Motor neuron (in vitro differentiated cells): ENCODE results near the gene FGFR4. TPM values are rescaled to one million over a fixed set of nuclear protein-coding genes. Genes with fewer than 3 reads are reported as not detected.
A peak's percentile ranks its signal among the peaks of the same experiment; 100 is the strongest.

Experiments
- ATAC-seq, 8 experiments: fragments of 200-7000 bp; cut with Tn5 transposase; replicated peaks in 6 of 8; 2 replicates each; pipeline ENCODE4 v1.8.0; 2021; ENCODE audit warnings: mild to moderate bottlenecking in 8 of 8, moderate library complexity in 8 of 8
- H3K27ac ChIP-seq, 2 donors: fragments of 250-450 bp; sonication (Bioruptor Pico); 2 replicates each; pipeline ENCODE4 v1.9.0; 2021; ENCODE audit warnings: antibody characterized with exemption in 2 of 2, mild to moderate bottlenecking in 2 of 2, moderate library complexity in 1 of 2
- H3K4me1 ChIP-seq, 2 donors: fragments of 250-450 bp; sonication (Bioruptor Pico); replicated peaks in 1 of 2; 2 replicates each; pipeline ENCODE4 v1.6.1; 2021; ENCODE audit warnings: antibody characterized with exemption in 2 of 2, mild to moderate bottlenecking in 2 of 2, moderate library complexity in 1 of 2
- H3K4me3 ChIP-seq, 5 donors: fragments of 250-450 bp; sonication (Bioruptor Pico); 2 replicates each; pipeline ENCODE4 v1.9.0; 2021; ENCODE audit warnings: antibody characterized with exemption in 5 of 5, mild to moderate bottlenecking in 5 of 5, moderate library complexity in 4 of 5
- WGBS, 10 experiments: fragments of 450-650 bp; shearing (Covaris generic); methylation state at CpG; one replicate each; pipeline ENCODE4 v1.0.0; 2022; 5-methylcytosine and 5-hydroxymethylcytosine counted together
- in situ Hi-C, 9 experiments: fragments of 400-800 bp; cut with MboI; loops; one replicate each; pipeline ENCODE4 v1.15.0; 2021; ENCODE audit warnings: low sequenced_read_pairs in 9 of 9, low pct_unique_long_range_greater_than_20kb in 2 of 9; ENCODE audit not compliant: unreplicated experiment in 9 of 9
- total RNA-seq, 8 experiments: library from RNA; unstranded; fragments of 300-600 nt; gene quantifications; 2 replicates each; pipeline versions ENCODE4 v1.2.3 to v1.2.4, GENCODE V29; 2022

FGFR4 gene
- total RNA-seq, 8 experiments from 2014 or later = 0.98 to 11.2 (median 2.2) TPM

DNA sequence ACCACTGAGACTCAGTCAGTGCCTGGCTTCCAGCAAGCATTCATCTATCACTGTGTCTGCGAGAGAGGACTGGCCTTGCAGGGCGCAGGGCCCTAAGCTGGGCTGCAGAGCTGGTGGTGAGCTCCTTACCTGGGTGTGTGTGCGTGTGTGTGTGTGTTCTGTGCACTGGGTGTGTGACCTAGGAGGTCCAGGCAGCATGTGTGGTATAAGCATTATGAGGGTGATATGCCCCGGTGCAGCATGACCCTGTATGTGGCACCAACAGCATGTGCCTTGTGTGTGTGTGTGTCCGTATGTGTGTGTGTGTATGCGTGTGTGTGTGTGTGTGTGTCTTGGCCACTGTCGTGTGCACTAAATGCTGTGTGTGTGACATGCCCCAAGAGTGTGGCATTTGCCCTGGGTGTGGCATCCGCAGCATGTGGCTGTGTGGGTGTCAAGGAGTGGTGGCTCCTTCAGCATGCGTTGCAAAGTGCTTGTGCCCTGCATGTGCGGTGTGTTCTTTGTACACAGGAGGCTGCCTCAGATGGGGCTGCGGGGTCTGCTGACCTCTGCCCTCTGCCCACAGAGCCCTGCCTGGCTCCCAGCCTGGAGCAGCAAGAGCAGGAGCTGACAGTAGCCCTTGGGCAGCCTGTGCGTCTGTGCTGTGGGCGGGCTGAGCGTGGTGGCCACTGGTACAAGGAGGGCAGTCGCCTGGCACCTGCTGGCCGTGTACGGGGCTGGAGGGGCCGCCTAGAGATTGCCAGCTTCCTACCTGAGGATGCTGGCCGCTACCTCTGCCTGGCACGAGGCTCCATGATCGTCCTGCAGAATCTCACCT lies 3.3 kb downstream of the FGFR4 start:
- H3K27ac ChIP-seq = no peak overlapping the region
- ATAC-seq = no peak
- H3K4me3 ChIP-seq = no peak overlapping the region
- H3K4me1 ChIP-seq = peaks cover 7 to 24% of the 10 kb centered on the region in 2 donors
- in situ Hi-C loops = no loop called here
- 0 to 100% (median 80%) methylated on average over 1 to 8 of the region's 21 CpGs; no CpG with 5 or more reads in 4 of the 10 experiments for WGBS, 10 experiments

DNA sequence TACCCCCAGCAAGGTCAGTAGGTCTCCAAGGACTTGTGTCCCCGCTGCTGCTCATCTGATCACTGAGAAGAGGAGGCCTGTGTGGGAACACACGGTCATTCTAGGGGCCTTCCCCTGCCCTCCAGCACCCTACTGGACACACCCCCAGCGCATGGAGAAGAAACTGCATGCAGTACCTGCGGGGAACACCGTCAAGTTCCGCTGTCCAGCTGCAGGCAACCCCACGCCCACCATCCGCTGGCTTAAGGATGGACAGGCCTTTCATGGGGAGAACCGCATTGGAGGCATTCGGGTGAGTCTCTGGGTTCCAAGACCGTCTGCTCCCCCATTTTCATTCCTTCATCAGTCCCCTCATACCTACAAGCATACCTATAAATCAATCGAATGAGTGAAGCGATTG lies 4.1 kb downstream of the FGFR4 start:
- 64 to 100% (median 100%) methylated on average over 1 to 5 of the region's 13 CpGs; no CpG with 5 or more reads in 4 of the 10 experiments for WGBS, 10 experiments
- in situ Hi-C loops = no loop called here
- Histone ChIP-seq H3K4me3 (no peak overlapping the region), H3K27ac (no peak overlapping the region), H3K4me1 (peaks cover 7 to 19% of the 10 kb centered on the region in 2 donors)
- ATAC-seq = no peak

DNA sequence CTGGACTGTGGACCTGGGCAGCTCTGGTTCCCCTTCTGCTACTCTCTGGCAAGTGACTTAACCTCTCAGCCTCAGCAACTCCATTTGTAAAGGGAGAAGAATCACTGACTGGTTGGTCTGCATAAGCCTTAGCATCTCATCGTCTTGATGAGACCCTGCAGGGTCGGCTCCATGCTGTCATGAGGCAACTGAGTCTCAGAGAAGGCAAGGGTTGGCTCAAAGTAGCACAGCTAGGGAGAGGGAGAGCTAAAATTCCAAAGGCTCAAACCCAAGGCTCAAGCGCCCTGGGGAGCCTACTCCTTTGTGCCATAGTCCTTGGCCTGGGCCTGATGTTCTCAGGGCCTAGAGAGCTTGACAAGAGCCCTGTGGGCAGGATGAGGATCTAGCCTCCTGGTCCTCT lies 4.5 kb downstream of the FGFR4 start:
- no peak overlapping the region for H3K27ac ChIP-seq

DNA sequence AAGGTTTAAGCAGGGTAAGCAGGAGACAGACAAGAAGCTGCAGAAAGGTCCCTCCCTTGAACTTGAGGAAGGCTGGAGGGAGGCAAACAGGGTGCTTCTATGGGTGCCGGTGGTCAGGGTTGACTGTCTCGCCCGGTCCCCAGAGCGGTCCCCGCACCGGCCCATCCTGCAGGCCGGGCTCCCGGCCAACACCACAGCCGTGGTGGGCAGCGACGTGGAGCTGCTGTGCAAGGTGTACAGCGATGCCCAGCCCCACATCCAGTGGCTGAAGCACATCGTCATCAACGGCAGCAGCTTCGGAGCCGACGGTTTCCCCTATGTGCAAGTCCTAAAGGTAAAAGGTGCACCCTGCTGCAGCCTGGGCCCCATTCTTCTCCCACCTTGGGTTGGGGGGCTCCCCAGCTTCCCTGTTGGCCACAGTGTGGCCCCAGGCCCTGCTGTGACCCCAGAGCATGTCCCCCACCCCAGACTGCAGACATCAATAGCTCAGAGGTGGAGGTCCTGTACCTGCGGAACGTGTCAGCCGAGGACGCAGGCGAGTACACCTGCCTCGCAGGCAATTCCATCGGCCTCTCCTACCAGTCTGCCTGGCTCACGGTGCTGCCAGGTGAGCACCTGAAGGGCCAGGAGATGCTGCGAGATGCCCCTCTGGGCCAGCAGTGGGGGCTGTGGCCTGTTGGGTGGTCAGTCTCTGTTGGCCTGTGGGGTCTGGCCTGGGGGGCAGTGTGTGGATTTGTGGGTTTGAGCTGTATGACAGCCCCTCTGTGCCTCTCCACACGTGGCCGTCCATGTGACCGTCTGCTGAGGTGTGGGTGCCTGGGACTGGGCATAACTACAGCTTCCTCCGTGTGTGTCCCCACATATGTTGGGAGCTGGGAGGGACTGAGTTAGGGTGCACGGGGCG lies 5.7 kb downstream of the FGFR4 start:
- in situ Hi-C loops = no loop called here

More for the DNA sequence above, 4.5 kb downstream of the FGFR4 start:
- 100% methylated on average over 1 to 2 of the region's 3 CpGs; no CpG with 5 or more reads in 7 of the 10 experiments for WGBS, 10 experiments
- H3K4me3 ChIP-seq = no peak overlapping the region
- peaks cover 7 to 15% of the 10 kb centered on the region in 2 donors for H3K4me1 ChIP-seq
- in situ Hi-C loops = no loop called here
- no peak for ATAC-seq

DNA sequence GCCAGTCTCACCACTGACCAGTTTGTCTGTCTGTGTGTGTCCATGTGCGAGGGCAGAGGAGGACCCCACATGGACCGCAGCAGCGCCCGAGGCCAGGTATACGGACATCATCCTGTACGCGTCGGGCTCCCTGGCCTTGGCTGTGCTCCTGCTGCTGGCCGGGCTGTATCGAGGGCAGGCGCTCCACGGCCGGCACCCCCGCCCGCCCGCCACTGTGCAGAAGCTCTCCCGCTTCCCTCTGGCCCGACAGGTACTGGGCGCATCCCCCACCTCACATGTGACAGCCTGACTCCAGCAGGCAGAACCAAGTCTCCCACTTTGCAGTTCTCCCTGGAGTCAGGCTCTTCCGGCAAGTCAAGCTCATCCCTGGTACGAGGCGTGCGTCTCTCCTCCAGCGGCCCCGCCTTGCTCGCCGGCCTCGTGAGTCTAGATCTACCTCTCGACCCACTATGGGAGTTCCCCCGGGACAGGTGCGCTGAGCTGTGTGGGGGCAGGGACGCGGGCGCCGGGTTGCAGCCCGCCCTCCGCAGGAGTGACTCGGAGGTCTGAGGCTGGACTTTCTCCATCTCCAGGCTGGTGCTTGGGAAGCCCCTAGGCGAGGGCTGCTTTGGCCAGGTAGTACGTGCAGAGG lies 6.5 kb downstream of the FGFR4 start:
- H3K4me1 ChIP-seq = peaks cover 6 to 14% of the 10 kb centered on the region in 2 donors
- no peak for ATAC-seq
- 91 to 97% (median 96%) methylated on average over 5 to 13 of the region's 40 CpGs; no CpG with 5 or more reads in 7 of the 10 experiments for WGBS, 10 experiments
- no peak overlapping the region for H3K27ac ChIP-seq
- in situ Hi-C loops = no loop called here
- no peak overlapping the region for H3K4me3 ChIP-seq

More for the DNA sequence above, 5.7 kb downstream of the FGFR4 start:
- Histone ChIP-seq H3K4me3 (no peak overlapping the region), H3K27ac (no peak overlapping the region), H3K4me1 (peaks cover 7 to 10% of the 10 kb centered on the region in 2 donors)
- ATAC-seq = no peak
- WGBS, 10 experiments = 0 to 100% (median 82%) methylated on average over 1 to 10 of the region's 32 CpGs; no CpG with 5 or more reads in 4 of the 10 experiments

DNA sequence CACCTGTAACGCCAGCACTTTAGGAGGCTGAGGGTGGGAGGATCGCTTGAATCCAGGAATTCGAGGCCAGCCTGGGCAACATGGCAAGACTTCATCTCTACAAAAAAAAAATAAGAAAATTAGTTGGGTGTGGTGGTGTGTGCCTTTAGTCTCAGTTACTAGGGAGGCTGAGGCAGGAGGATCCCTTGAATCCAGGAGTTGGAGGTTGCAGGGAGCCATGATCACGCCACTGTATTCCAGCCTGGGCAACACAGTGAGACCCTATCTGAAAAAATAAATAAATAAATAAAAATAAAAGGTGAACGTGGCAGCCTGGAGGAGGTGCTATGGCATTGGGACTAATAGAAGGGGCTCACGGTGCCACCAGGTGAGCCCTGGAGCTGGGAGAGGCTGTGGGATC lies 7.1 kb downstream of the FGFR4 start:
- Histone ChIP-seq H3K4me1 (peaks cover 12 to 20% of the 10 kb centered on the region in 2 donors), H3K4me3 (no peak overlapping the region), H3K27ac (no peak overlapping the region)
- 74 to 100% (median 94%) methylated on average over 1 to 6 of the region's 6 CpGs; no CpG with 5 or more reads in 1 of the 10 experiments for WGBS, 10 experiments
- ATAC-seq = no peak
- in situ Hi-C loops = no loop called here

DNA sequence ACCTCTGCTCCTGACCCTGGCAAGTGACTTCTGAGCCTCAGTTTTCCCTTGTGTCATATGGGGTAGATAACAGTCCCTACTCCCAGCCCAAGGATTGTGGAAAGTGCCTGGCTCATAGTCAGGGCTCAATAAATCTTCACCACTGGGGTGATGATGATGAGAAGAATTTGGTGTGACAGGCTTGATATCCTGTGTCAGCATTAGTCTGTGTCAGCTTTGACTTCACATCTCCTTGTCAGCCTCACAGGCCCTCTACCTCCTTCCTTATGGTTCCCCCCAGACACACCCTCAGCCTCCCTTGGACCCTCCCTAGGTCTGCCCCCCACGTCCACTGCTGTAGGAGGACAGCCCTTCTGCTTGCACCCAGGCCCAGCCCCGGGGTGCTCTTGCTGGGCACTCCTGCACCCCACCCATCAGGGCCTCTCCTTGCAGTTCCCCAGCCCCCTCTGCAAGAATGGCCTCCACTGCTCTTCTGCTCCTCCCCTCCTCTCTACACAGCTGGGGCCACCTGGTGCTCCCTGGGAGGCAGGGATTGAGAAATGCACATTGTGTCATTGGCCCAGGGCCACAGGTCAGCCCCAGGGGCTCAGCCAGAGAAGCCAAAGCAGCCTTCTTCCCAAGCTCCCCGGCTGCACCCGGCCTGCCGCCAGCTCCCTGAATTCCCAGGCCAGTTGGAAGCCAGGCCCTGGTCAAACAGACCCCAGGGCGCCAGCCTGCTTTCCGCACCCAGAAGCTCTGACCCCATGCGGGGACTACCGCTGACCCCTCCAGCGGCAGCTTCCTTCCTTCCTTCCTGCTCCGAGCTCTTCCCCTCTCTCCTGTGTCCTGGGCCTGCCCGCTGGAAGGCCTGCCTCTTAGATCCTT lies 7.7 kb downstream of the FGFR4 start:
- peak in 5 of 8 experiments; percentile 8 to 49 (median 27) for ATAC-seq
- 55 to 100% (median 93%) methylated on average over 1 to 7 of the region's 12 CpGs; no CpG with 5 or more reads in 4 of the 10 experiments for WGBS, 10 experiments

DNA sequence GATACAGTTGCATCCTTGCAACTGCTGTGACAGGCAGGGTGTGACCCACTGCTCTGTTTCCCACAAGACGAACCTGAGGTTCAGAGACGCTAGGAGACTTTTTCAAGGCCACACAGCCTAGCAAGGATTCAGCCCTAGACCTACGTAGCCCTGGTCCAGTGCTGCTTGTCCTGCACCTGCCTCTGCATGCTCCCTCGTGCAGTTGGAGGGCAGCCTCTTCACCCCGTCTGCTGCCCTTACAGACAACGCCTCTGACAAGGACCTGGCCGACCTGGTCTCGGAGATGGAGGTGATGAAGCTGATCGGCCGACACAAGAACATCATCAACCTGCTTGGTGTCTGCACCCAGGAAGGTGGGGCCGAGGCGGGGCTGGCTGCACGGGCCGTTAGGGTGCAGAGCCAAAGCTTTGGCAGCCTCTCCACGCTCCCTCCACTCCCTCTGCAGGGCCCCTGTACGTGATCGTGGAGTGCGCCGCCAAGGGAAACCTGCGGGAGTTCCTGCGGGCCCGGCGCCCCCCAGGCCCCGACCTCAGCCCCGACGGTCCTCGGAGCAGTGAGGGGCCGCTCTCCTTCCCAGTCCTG lies 8.5 kb downstream of the FGFR4 start:
- peak in 1 of 8 experiments; percentile 4 for ATAC-seq
- 97 to 100% methylated on average over 2 to 5 of the region's 28 CpGs; no CpG with 5 or more reads in 8 of the 10 experiments for WGBS, 10 experiments
- Histone ChIP-seq H3K4me3 (no peak overlapping the region), H3K4me1 (peaks cover 16 to 26% of the 10 kb centered on the region in 2 donors), H3K27ac (peak overlapping the region in 1 of 2 donors; percentile 62)
- in situ Hi-C loops = no loop called here

More for the DNA sequence above, 7.7 kb downstream of the FGFR4 start:
- H3K4me3 ChIP-seq = no peak overlapping the region
- in situ Hi-C loops = no loop called here
- peak overlapping the region in 1 of 2 donors; percentile 62 for H3K27ac ChIP-seq
- H3K4me1 ChIP-seq = peaks cover 16 to 26% of the 10 kb centered on the region in 2 donors

DNA sequence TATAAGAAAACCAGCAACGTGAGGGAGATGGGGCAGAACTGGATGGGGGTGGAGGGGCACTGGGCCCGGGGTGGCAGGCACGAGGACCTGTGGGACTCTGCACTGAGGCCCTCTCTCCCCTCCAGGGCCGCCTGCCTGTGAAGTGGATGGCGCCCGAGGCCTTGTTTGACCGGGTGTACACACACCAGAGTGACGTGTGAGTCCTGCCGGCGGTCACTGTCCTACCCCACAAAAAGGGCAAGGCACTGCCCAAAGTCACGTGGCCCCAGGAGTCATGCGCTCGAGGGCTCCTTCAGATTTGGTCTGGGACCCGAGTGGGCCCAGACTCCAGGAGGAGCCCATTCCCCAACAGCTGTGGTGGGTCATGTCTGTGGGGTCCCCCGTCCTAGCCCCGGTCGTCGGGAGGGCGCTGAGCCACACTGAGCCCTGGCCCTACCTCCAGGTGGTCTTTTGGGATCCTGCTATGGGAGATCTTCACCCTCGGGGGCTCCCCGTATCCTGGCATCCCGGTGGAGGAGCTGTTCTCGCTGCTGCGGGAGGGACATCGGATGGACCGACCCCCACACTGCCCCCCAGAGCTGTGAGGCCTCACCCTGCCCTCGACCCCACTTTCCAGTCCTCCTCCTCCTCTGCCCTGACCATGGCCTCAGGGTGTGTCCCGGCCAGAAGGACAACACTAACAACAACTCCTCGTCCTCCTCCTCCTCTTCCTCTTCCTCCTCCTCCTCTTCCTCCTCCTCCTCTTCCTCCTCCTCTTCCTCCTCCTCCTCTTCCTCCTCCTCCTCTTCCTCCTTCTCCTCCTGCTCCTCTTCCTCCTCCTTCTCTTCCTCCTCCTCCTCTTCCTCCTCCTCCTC lies 9.7 kb downstream of the FGFR4 start:
- 100% methylated on average over 3 of the region's 29 CpGs; no CpG with 5 or more reads in 9 of the 10 experiments for WGBS, 10 experiments
- Histone ChIP-seq H3K4me1 (peaks cover 16 to 26% of the 10 kb centered on the region in 2 donors), H3K4me3 (no peak overlapping the region), H3K27ac (no peak overlapping the region)
- in situ Hi-C loops = no loop called here
- no peak for ATAC-seq

DNA sequence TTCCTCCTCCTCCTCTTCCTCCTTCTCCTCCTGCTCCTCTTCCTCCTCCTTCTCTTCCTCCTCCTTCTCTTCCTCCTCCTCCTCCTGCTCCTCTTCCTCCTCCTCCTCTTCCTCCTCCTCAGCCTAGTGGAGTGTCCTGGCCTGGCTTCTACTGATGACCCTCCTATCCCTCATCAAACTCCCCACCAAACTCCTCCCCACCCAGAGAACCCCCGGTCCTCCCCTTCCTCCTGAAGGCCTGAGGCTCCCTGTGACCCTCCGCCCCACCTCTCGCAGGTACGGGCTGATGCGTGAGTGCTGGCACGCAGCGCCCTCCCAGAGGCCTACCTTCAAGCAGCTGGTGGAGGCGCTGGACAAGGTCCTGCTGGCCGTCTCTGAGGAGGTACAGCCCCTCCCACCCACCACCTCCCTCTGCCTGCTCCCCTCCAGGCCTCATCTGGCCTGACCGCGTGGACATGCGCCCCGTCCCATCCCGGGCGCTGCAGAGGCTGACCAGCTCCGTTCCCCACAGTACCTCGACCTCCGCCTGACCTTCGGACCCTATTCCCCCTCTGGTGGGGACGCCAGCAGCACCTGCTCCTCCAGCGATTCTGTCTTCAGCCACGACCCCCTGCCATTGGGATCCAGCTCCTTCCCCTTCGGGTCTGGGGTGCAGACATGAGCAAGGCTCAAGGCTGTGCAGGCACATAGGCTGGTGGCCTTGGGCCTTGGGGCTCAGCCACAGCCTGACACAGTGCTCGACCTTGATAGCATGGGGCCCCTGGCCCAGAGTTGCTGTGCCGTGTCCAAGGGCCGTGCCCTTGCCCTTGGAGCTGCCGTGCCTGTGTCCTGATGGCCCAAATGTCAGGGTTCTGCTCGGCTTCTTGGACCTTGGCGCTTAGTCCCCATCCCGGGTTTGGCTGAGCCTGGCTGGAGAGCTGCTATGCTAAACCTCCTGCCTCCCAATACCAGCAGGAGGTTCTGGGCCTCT lies 10.6 kb downstream of the FGFR4 start:
- Histone ChIP-seq H3K4me3 (no peak overlapping the region), H3K4me1 (peaks cover 16 to 26% of the 10 kb centered on the region in 2 donors), H3K27ac (no peak overlapping the region)
- ATAC-seq = no peak
- in situ Hi-C loops = no loop called here
- WGBS, 10 experiments = 80 to 100% (median 94%) methylated on average over 1 to 8 of the region's 30 CpGs; no CpG with 5 or more reads in 6 of the 10 experiments
